ENCODE data around the gene ICE2. TPM values are rescaled to one million over a fixed set of nuclear protein-coding genes. Genes with fewer than 3 reads are reported as not detected.
A peak's percentile ranks its signal among the peaks of the same experiment; 100 is the strongest.

Gene ICE2
- total and polyA plus RNA-seq, 2 of the 4 experiments (the other 2 are of a cell fraction): 14.7 to 21.1 TPM

DNA sequence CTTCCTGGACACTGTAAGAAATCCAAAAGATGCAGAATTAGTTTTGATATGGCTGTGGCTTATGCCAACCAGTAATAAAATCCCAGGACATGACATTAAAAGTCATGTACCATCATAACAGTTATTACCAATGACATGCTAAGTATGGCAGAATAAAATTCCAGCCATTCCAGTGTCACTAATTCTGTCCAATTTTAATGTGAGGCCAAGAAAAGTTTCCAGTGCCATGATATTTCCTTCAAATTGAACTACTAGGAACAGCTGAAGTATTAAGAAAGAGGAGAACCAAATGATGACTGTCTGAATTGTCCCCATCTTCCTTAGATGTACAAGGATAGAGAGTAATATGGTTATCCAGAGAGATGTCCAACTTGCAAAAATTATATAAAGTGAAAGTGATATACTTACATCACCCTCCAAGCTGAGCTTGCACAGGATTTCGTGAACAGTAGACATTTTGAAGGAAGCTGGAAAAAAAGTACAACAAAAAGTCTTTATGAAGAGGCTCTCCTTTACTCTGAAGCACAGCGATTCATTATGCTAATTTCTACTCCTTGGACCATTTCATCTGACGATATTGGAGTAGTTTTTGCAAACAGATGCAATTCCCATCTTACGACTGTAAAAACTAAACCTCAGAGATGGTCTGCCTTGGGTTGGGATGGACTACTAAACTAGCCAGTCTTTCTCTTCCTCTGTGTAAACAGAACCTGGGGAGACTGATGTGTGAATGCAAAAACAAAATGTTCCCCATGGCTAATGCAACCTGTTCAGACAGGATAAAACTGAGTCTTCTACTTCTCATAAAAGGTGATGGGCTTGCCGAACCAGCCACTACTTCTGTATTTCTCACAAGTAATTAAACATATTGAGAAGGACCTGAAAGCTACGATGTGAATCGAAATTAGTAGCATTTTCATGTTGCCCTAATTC lies 93.1 kb downstream of the ICE2 start:
- peak overlapping the region; percentile 18 for H2BK5ac ChIP-seq (ENCODE audit: low read depth, low read length, poor library complexity, severe bottlenecking)
- no peak overlapping the region for H3K56ac ChIP-seq (ENCODE audit: extremely low read depth, insufficient read depth, low read length)
- no peak for TF ChIP-seq BHLHE40 (IDR thresholded peaks at IDR 0.05; ENCODE audit: low read depth, low read length)
- no peak for TF ChIP-seq NFE2L2 (IDR thresholded peaks at IDR 0.05; ENCODE audit: low read depth, low read length)
- TF ChIP-seq, protein P1, sequence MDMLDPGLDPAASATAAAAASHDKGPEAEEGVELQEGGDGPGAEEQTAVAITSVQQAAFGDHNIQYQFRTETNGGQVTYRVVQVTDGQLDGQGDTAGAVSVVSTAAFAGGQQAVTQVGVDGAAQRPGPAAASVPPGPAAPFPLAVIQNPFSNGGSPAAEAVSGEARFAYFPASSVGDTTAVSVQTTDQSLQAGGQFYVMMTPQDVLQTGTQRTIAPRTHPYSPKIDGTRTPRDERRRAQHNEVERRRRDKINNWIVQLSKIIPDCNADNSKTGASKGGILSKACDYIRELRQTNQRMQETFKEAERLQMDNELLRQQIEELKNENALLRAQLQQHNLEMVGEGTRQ (IDR thresholded peaks at IDR 0.05; ENCODE audit: low read depth, low read length): no peak
- 0 out of 2 replicates have a peak, but pooled peaks have one; percentile 14 for TF ChIP-seq POLR2A (IDR thresholded peaks at IDR 0.05; ENCODE audit: low read depth, low read length)
- no peak overlapping the region for H2BK20ac ChIP-seq (ENCODE audit: low read depth, low read length)
- POLR2A ChIA-PET (ENCODE audit: unreplicated experiment): no interaction called here
- no CpG with 5 or more reads among the region's 7 CpGs for WGBS, 2 experiments (ENCODE audit: extremely low coverage in 2 of 2, insufficient read length in 1 of 2)
- peak overlapping the region; percentile 2; the same call in 1 of the 2 replicates for H3K4me2 ChIP-seq (ENCODE audit: low read depth, low read length)
- in situ Hi-C loops (cut with MboI; ENCODE audit: low sequenced_read_pairs): no loop called here
- H3K9me3 ChIP-seq (ENCODE audit: control insufficient read depth, insufficient read depth, low read length): no peaks in the 10 kb centered on the region
- ATAC-seq (ENCODE audit: low read depth) (no peak), DNase-seq (no peak)
- H2AFZ ChIP-seq (replicated peaks; ENCODE audit: low read length, poor library complexity): no peak overlapping the region
- H4K91ac ChIP-seq (ENCODE audit: insufficient read depth, low read depth, low read length): no peak overlapping the region
- H3K4me3 ChIP-seq (ENCODE audit: insufficient read depth, low read depth, low read length): no peak overlapping the region
- H3K23ac ChIP-seq (ENCODE audit: low read depth, low read length): no peak overlapping the region
- no TSS peak for BruUV-seq (replicated peaks)
- peaks cover 39% of the 10 kb centered on the region for H3K9me1 ChIP-seq (ENCODE audit: insufficient read depth, low read length)
- H3K27ac ChIP-seq (ENCODE audit: insufficient read depth, low read length): no peak overlapping the region
- peaks cover 6 to 49% of the 10 kb centered on the region in 2 experiments; a peak in 3 of 4 replicates for H3K79me1 ChIP-seq (ENCODE audit: low read depth in 1 of 2, low read length in 2 of 2)
- H4K8ac ChIP-seq (ENCODE audit: low read depth in 2 of 2, low read length in 2 of 2): no peak overlapping the region
- no peak overlapping the region for H2BK15ac ChIP-seq (ENCODE audit: low read depth, low read length)
- H3K36me3 ChIP-seq (ENCODE audit: control insufficient read depth, insufficient read depth, low read length): peaks cover 29% of the 10 kb centered on the region
- H2AK5ac ChIP-seq (ENCODE audit: low read depth, low read length): no peak overlapping the region
- H4K20me1 ChIP-seq (ENCODE audit: insufficient read depth, low read length): peaks cover 99% of the 10 kb centered on the region
- H3K18ac ChIP-seq (ENCODE audit: low read depth, low read length): no peak overlapping the region
- no peak overlapping the region for H2BK120ac ChIP-seq (ENCODE audit: low read depth, low read length)
- H2AK9ac ChIP-seq (replicated peaks; ENCODE audit: low read depth, low read length, poor library complexity): no peak overlapping the region
- H4K5ac ChIP-seq (ENCODE audit: low read depth, low read length): no peak overlapping the region
- CTCF ChIA-PET: interaction anchor here (1.1 kb wide), 1 partner anchor 58 kb away, joined by 3 read pairs; no protein-coding TSS in a partner anchor
- no peak overlapping the region for H3K14ac ChIP-seq (replicated peaks; ENCODE audit: low read depth, low read length)
- H3K4me1 ChIP-seq (ENCODE audit: control insufficient read depth, insufficient read depth, low read length): peaks cover 29% of the 10 kb centered on the region
- H3K27me3 ChIP-seq (ENCODE audit: control insufficient read depth, insufficient read depth, low read length): no peaks in the 10 kb centered on the region
- intact Hi-C loops (cut with micrococcal nuclease): no loop called here
- dilution Hi-C loops (cut with HindIII; ENCODE audit: low sequenced_read_pairs, unreplicated experiment): no loop called here
- no peak overlapping the region for H3K4ac ChIP-seq (ENCODE audit: low read depth, low read length)
- H3K9ac ChIP-seq (ENCODE audit: low read depth, low read length): no peak overlapping the region

Measured in IMR-90 (cell line).